Calu3 (cell line): ENCODE measurements around the gene ARHGAP42. TPM values are rescaled to one million over a fixed set of nuclear protein-coding genes. Genes with fewer than 3 reads are reported as not detected.

Experiments used
- BruUV-seq: library from RNA; stranded (reverse); fragments of 400-500 nt; replicated peaks from 2 replicates; lab custom pipeline; 2021; lab: Mats Ljungman, UMichigan
- CTCF ChIA-PET: fragments of 300-600 bp; sonication (Branson Sonifier 250); formaldehyde crosslinking; loops from one replicate; lab custom pipeline; 2022; ENCODE audit warnings: antibody characterized with exemption; lab: Charles Lee
- DNase-seq: peaks from one replicate; pipeline ENCODE4 v3.0.0; 2022
- H3K27ac Mint-ChIP-seq: one replicate; pipeline ENCODE4 v1.8.0; 2022; ENCODE audit warnings: mixed read lengths; ENCODE audit not compliant: unreplicated experiment
- H3K27me3 Mint-ChIP-seq: one replicate; pipeline ENCODE4 v1.8.0; 2022; ENCODE audit warnings: mixed read lengths; ENCODE audit not compliant: unreplicated experiment
- H3K36me3 Mint-ChIP-seq: one replicate; pipeline ENCODE4 v1.8.0; 2022; ENCODE audit warnings: mild to moderate bottlenecking, moderate library complexity, mixed read lengths; ENCODE audit not compliant: insufficient read depth, unreplicated experiment
- H3K4me1 Mint-ChIP-seq: one replicate; pipeline ENCODE4 v1.8.0; 2022; ENCODE audit warnings: mild to moderate bottlenecking, low read depth, mixed read lengths; ENCODE audit not compliant: unreplicated experiment
- H3K4me3 Mint-ChIP-seq: one replicate; pipeline ENCODE4 v1.8.0; 2022; ENCODE audit warnings: mild to moderate bottlenecking, low read depth, moderate library complexity, mixed read lengths; ENCODE audit not compliant: unreplicated experiment
- H3K9me3 Mint-ChIP-seq: one replicate; pipeline ENCODE4 v1.8.0; 2022; ENCODE audit warnings: low read depth, mixed read lengths; ENCODE audit not compliant: unreplicated experiment
- intact Hi-C: fragments of 100-400 bp; cut with micrococcal nuclease; formaldehyde crosslinking; loops from one replicate; pipeline ENCODE4 v1.10.0; 2022; ENCODE audit not compliant: unreplicated experiment
- total RNA-seq: library from RNA; stranded (reverse); gene quantifications from 2 replicates; pipeline ENCODE4 v1.2.3, GENCODE V29; 2022
- TF ChIP-seq, protein P1 (sequence below): fragments of 200-600 bp; IDR thresholded peaks from one replicate; pipeline ENCODE4 v1.8.0; 2022; ENCODE audit warnings: antibody characterized with exemption; ENCODE audit not compliant: unreplicated experiment

The ARHGAP42 gene
- total RNA-seq, 1 experiment from 2014 or later = 10.3 TPM

DNA sequence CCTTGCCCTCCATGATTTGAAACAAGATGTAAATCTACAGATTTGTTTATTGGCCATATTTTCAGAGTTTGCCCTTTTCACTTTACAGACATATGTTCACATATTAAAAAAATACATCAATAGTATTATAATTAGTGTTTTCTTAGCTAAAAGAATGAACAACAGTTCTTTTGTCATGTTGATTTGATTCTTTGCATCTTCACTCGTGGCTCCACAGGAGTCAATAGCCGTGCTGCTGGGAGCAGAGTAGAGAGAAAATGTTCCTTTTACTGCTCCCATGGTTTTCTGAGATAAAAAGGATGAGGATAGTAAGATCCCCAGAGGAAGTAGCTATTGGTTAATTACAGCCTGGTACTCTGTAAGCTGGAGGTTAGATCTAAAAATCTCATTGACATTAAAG, 291.4 kb downstream of the ARHGAP42 start:
- no TSS peak for BruUV-seq
- Mint-ChIP-seq H3K4me1 (no peaks in the 10 kb centered on the region), H3K4me3 (no peak overlapping the region), H3K36me3 (no peaks in the 10 kb centered on the region), H3K9me3 (no peaks in the 10 kb centered on the region), H3K27me3 (no peaks in the 10 kb centered on the region), H3K27ac (no peak overlapping the region)
- intact Hi-C loops = no loop called here
- TF ChIP-seq, protein P1, sequence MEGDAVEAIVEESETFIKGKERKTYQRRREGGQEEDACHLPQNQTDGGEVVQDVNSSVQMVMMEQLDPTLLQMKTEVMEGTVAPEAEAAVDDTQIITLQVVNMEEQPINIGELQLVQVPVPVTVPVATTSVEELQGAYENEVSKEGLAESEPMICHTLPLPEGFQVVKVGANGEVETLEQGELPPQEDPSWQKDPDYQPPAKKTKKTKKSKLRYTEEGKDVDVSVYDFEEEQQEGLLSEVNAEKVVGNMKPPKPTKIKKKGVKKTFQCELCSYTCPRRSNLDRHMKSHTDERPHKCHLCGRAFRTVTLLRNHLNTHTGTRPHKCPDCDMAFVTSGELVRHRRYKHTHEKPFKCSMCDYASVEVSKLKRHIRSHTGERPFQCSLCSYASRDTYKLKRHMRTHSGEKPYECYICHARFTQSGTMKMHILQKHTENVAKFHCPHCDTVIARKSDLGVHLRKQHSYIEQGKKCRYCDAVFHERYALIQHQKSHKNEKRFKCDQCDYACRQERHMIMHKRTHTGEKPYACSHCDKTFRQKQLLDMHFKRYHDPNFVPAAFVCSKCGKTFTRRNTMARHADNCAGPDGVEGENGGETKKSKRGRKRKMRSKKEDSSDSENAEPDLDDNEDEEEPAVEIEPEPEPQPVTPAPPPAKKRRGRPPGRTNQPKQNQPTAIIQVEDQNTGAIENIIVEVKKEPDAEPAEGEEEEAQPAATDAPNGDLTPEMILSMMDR = no peak
- CTCF ChIA-PET = no interaction called here
- no peak for DNase-seq

- TF ChIP-seq, protein P1 = no peak
- no peaks in the 10 kb centered on the region for H3K36me3 Mint-ChIP-seq
- no TSS peak for BruUV-seq
- no peak overlapping the region for H3K4me3 Mint-ChIP-seq
- H3K27me3 Mint-ChIP-seq = no peaks in the 10 kb centered on the region
- H3K4me1 Mint-ChIP-seq = no peaks in the 10 kb centered on the region
- intact Hi-C loops = no loop called here
- no peak for DNase-seq
- CTCF ChIA-PET = no interaction called here
- H3K9me3 Mint-ChIP-seq = no peaks in the 10 kb centered on the region
- no peak overlapping the region for H3K27ac Mint-ChIP-seq
Observed at GRCh38 chr11:100978939-100979338, 291.9 kb downstream of the ARHGAP42 start.

DNA sequence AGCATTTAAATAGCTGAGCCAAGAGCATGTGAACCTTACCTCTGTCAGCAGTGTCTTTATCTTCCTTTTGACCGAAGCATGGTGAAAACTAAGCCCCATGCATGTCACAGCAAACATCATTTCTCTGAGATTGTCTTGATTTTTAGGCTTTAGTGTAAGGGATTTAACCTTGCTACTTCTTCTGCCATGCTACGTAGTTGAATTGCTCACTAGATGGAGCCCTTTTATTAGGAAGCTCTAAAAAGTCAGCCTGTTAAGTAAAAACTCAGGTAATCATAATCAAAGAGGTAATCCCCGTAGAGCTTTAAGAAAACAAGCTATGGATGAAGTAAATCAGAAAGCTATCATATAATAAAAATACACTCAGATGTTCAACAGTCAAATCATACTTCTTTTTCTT, 293.1 kb downstream of the ARHGAP42 start:
- no peak for DNase-seq
- intact Hi-C loops = loop anchor here (10.0 kb wide), 1 partner anchor 455 kb away; no protein-coding TSS in a partner anchor
- no peaks in the 10 kb centered on the region for H3K27me3 Mint-ChIP-seq
- no peak overlapping the region for H3K27ac Mint-ChIP-seq
- no peaks in the 10 kb centered on the region for H3K36me3 Mint-ChIP-seq
- BruUV-seq = no TSS peak
- no peak overlapping the region for H3K4me3 Mint-ChIP-seq
- CTCF ChIA-PET = no interaction called here
- TF ChIP-seq, protein P1 = no peak
- H3K9me3 Mint-ChIP-seq = no peaks in the 10 kb centered on the region
- H3K4me1 Mint-ChIP-seq = no peaks in the 10 kb centered on the region

DNA sequence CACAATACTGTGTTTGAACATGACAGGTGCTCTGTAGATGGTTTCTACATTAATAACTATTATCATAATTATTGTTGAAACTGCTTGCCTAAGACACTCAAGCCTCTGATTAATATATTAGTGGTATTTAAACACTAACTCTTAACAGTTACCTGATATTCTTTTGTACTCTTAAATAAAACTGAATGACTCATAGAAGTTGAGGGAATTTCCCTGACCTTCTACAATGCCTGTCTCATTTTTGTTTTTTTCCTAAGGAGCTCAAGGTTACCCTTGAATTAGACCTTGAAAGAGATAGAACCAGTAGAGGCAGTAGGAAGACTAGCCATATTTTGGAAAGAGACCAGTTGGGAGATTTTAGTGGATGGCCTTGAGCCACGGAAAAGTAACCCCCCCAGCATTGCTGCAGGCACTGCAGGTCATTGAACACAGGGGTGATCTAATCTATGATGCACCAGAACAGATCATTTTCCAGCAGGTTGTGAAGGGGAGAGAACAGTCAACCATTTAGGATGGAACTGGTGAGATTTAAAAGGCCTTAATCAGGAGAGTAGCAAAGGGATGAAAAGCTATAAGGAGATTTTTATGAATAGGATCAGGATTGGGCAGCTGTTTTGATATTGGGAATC, 294.2 kb downstream of the ARHGAP42 start:
- Mint-ChIP-seq H3K4me3 (no peak overlapping the region), H3K36me3 (no peaks in the 10 kb centered on the region), H3K27me3 (no peaks in the 10 kb centered on the region), H3K4me1 (no peaks in the 10 kb centered on the region), H3K27ac (no peak overlapping the region), H3K9me3 (no peaks in the 10 kb centered on the region)
- TF ChIP-seq, protein P1 = no peak
- intact Hi-C loops = loop anchor here (10.0 kb wide), 1 partner anchor 453 kb away; no protein-coding TSS in a partner anchor
- CTCF ChIA-PET = no interaction called here
- DNase-seq = no peak
- no TSS peak for BruUV-seq
